Tibial artery (tissue), 4 donors: ENCODE measurements around the gene IQCM.

Experiments
- DNase-seq, 2 donors: peaks; one replicate each; pipeline ENCODE4 v3.0.0-alpha.2; 2019
- H3K27ac ChIP-seq, 2 donors: fragments of 200-600 bp; sonication (generic) in 1 of 2; 1 replicate in 1 of 2; 2 replicates in 1 of 2; pipeline ENCODE4 v1.5.1; 2018 to 2019; ENCODE audit warnings: mild to moderate bottlenecking in 1 of 2
- H3K27me3 ChIP-seq, 2 donors: fragments of 200-600 bp; sonication (generic) in 1 of 2; one replicate each; pipeline versions ENCODE4 v1.5.1 to v1.6.0; 2016 to 2019
- H3K36me3 ChIP-seq, 3 donors: fragments of 200-600 bp; sonication (generic) in 2 of 3; one replicate each; pipeline ENCODE4 v1.5.1; 2016 to 2019; ENCODE audit warnings: mild to moderate bottlenecking in 2 of 3
- H3K4me1 ChIP-seq, 4 donors: fragments of 200-600 bp; sonication (generic) in 2 of 4; 1 replicate in 3 of 4; 2 replicates in 1 of 4; pipeline ENCODE4 v1.5.1; 2016 to 2019
- H3K4me3 ChIP-seq, 2 donors: fragments of 200-600 bp; sonication (generic) in 1 of 2; 1 replicate in 1 of 2; 2 replicates in 1 of 2; pipeline ENCODE4 v1.5.1; 2018 to 2019; ENCODE audit warnings: mild to moderate bottlenecking in 2 of 2
- H3K9me3 ChIP-seq, 3 donors: fragments of 200-600 bp; sonication (generic) in 1 of 3; one replicate each; pipeline ENCODE4 v1.5.1; 2016 to 2019
- intact Hi-C: fragments of 100-400 bp; cut with DNase I; formaldehyde crosslinking; loops from one replicate; pipeline ENCODE4 v1.15.0; 2023; ENCODE audit warnings: low total_unique reads
- TF ChIP-seq, protein P1 (sequence below), 2 experiments: fragments of 200-600 bp in 1 of 2; fragments of 450-650 bp in 1 of 2; IDR thresholded peaks; one replicate each; pipeline ENCODE4 v1.5.1; 2017 to 2019; ENCODE audit warnings: antibody characterized with exemption in 2 of 2, mild to moderate bottlenecking in 1 of 2, moderate library complexity in 1 of 2

IQCM gene

GRCh38 chr4:149701435-149702156 lies 114.0 kb downstream of the IQCM start:
- H3K36me3 ChIP-seq = no peaks in the 10 kb centered on the region
- H3K27me3 ChIP-seq = no peaks in the 10 kb centered on the region
- H3K4me3 ChIP-seq = no peak overlapping the region
- no peak overlapping the region for H3K27ac ChIP-seq
- intact Hi-C loops = no loop called here
- TF ChIP-seq, protein P1, sequence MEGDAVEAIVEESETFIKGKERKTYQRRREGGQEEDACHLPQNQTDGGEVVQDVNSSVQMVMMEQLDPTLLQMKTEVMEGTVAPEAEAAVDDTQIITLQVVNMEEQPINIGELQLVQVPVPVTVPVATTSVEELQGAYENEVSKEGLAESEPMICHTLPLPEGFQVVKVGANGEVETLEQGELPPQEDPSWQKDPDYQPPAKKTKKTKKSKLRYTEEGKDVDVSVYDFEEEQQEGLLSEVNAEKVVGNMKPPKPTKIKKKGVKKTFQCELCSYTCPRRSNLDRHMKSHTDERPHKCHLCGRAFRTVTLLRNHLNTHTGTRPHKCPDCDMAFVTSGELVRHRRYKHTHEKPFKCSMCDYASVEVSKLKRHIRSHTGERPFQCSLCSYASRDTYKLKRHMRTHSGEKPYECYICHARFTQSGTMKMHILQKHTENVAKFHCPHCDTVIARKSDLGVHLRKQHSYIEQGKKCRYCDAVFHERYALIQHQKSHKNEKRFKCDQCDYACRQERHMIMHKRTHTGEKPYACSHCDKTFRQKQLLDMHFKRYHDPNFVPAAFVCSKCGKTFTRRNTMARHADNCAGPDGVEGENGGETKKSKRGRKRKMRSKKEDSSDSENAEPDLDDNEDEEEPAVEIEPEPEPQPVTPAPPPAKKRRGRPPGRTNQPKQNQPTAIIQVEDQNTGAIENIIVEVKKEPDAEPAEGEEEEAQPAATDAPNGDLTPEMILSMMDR (IDR thresholded peaks at IDR 0.05) = no peak
- H3K4me1 ChIP-seq = no peaks in the 10 kb centered on the region
- no peaks in the 10 kb centered on the region for H3K9me3 ChIP-seq
- no peak for DNase-seq

DNA sequence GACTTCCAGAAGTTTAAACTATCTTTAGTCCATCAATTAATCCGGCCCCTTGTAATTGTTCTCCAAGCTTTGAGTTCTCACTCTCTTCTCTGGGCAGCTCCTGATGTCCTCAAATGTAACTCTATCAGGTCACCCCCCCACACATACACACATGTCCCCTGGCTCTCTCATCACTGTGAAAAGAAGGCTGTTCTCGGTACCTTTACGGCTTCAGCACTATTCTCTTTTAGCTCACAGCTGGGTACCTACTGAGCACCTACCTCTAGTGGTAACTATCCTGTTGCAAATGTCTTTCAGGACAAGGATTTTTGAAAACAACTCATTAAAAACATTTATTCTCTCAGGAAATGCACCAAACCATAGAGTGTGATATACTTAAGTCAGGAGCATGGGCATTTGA lies 115.4 kb downstream of the IQCM start:
- Histone ChIP-seq H3K27me3 (no peaks in the 10 kb centered on the region), H3K27ac (no peak overlapping the region), H3K36me3 (no peaks in the 10 kb centered on the region), H3K4me3 (no peak overlapping the region), H3K4me1 (no peaks in the 10 kb centered on the region), H3K9me3 (no peaks in the 10 kb centered on the region)
- TF ChIP-seq, protein P1 (IDR thresholded peaks at IDR 0.05) = no peak
- intact Hi-C loops = no loop called here
- DNase-seq = no peak

DNA sequence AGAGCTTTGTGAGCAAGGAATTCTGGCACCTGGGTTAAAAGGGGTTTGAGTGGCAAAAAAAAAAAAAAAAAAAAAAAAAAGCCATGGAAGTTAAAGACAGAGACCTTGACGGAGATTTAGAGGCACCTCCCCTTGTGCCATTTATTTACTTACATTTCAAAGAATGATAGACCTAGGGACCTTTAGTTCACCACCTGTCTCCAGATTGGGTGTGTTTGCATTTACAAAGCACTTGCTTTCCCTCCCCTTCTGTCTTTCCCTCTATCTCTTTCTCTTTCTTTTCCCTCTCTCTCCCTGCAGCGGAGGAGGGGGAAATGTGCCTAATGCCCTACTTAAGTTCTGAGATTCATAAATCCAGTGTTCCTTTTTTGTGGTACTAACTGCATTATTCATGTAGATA lies 116.0 kb downstream of the IQCM start:
- Histone ChIP-seq H3K9me3 (no peaks in the 10 kb centered on the region), H3K27ac (no peak overlapping the region), H3K36me3 (no peaks in the 10 kb centered on the region), H3K4me3 (no peak overlapping the region), H3K4me1 (no peaks in the 10 kb centered on the region), H3K27me3 (no peaks in the 10 kb centered on the region)
- intact Hi-C loops = no loop called here
- TF ChIP-seq, protein P1 (IDR thresholded peaks at IDR 0.05) = no peak
- no peak for DNase-seq

DNA sequence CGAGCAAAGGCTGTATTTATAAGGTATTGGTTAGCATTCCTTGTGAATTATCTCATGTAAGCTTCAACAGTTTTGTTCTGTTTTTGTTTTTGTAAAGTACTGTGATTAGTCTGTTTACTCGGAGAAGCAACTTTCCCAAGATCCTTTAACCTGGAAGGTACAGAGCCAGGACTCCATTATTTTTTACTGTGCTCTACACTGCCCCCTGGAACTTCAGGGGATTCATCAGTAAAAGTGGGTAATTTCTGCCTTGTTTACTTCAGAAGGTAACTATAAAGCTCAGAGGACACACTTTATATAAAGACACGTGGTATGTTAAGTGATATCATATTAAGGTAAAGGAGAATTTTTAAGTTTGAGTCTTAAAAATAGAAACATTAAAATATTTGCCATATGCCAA lies 124.9 kb downstream of the IQCM start:
- Histone ChIP-seq H3K36me3 (no peaks in the 10 kb centered on the region), H3K4me1 (no peaks in the 10 kb centered on the region), H3K9me3 (peaks cover 0 to 3% (median 0%) of the 10 kb centered on the region in 3 donors), H3K27me3 (no peaks in the 10 kb centered on the region), H3K4me3 (no peak overlapping the region), H3K27ac (no peak overlapping the region)
- no peak for DNase-seq
- intact Hi-C loops = no loop called here
- TF ChIP-seq, protein P1 (IDR thresholded peaks at IDR 0.05) = no peak

- no peaks in the 10 kb centered on the region for H3K27me3 ChIP-seq
- H3K9me3 ChIP-seq = peaks cover 0 to 3% (median 0%) of the 10 kb centered on the region in 3 donors
- TF ChIP-seq, protein P1 (IDR thresholded peaks at IDR 0.05) = no peak
- H3K4me1 ChIP-seq = no peaks in the 10 kb centered on the region
- H3K36me3 ChIP-seq = no peaks in the 10 kb centered on the region
- intact Hi-C loops = no loop called here
- H3K4me3 ChIP-seq = no peak overlapping the region
- no peak for DNase-seq
- H3K27ac ChIP-seq = no peak overlapping the region
These were observed 131.1 kb downstream of the IQCM start for GRCh38 chr4:149684516-149684915.
